Colonic mucosa (tissue), 4 donors: Measurements from ENCODE around the gene PAFAH1B2. TPM values are rescaled to one million over a fixed set of nuclear protein-coding genes. Genes with fewer than 3 reads are reported as not detected.
"Not testable (repeated sequence)": the region's sequence is repeated elsewhere in the genome, so short reads cannot be mapped to it uniquely, and the experiment has no call there.

Experiments
- DNase-seq: peaks from one replicate; pipeline ENCODE4 v3.0.0-alpha.2; 2020
- H3K27ac ChIP-seq: fragments of 200-600 bp; one replicate; pipeline ENCODE4 v1.8.0; 2021
- H3K27me3 ChIP-seq: fragments of 200-600 bp; one replicate; pipeline ENCODE4 v1.8.0; 2021
- H3K36me3 ChIP-seq: fragments of 200-600 bp; one replicate; pipeline ENCODE4 v1.8.0; 2021
- H3K4me1 ChIP-seq: fragments of 200-600 bp; one replicate; pipeline ENCODE4 v1.8.0; 2021; ENCODE audit warnings: mild to moderate bottlenecking
- H3K4me3 ChIP-seq: fragments of 200-600 bp; one replicate; pipeline ENCODE4 v1.8.0; 2021
- H3K9ac ChIP-seq, 2 donors: one replicate each; pipeline ENCODE4 v1.7.0; 2013; ENCODE audit warnings: control low read depth in 2 of 2, low read depth in 2 of 2, low read length in 2 of 2
- H3K9me3 ChIP-seq: fragments of 200-600 bp; one replicate; pipeline ENCODE4 v1.8.0; 2021
- intact Hi-C: fragments of 100-400 bp; cut with DNase I; formaldehyde crosslinking; loops from one replicate; pipeline ENCODE4 v1.14.1; 2022
- total RNA-seq, 2 donors: library from RNA; stranded (reverse); fragmentation: NEBNext Ultra II Directional in 1 of 2; extraction: Animal tissue kit (Norgen Biotek cat#: 25700) in 1 of 2; gene quantifications; one replicate each; pipeline ENCODE4 v1.2.1, GENCODE V29; 2021
- TF ChIP-seq, protein P1 (sequence below): fragments of 200-600 bp; IDR thresholded peaks from one replicate; pipeline ENCODE4 v1.8.0; 2022; ENCODE audit warnings: antibody characterized with exemption, mild to moderate bottlenecking
- donor health status: healthy.
- donor health status: DM: no; HTN: no; CAD: no.
- donor health status: DM: no; HTN: no; CAD: no.

The PAFAH1B2 gene
- total RNA-seq, 2 donors from 2014 or later: 76.4 to 80.5 TPM

DNA sequence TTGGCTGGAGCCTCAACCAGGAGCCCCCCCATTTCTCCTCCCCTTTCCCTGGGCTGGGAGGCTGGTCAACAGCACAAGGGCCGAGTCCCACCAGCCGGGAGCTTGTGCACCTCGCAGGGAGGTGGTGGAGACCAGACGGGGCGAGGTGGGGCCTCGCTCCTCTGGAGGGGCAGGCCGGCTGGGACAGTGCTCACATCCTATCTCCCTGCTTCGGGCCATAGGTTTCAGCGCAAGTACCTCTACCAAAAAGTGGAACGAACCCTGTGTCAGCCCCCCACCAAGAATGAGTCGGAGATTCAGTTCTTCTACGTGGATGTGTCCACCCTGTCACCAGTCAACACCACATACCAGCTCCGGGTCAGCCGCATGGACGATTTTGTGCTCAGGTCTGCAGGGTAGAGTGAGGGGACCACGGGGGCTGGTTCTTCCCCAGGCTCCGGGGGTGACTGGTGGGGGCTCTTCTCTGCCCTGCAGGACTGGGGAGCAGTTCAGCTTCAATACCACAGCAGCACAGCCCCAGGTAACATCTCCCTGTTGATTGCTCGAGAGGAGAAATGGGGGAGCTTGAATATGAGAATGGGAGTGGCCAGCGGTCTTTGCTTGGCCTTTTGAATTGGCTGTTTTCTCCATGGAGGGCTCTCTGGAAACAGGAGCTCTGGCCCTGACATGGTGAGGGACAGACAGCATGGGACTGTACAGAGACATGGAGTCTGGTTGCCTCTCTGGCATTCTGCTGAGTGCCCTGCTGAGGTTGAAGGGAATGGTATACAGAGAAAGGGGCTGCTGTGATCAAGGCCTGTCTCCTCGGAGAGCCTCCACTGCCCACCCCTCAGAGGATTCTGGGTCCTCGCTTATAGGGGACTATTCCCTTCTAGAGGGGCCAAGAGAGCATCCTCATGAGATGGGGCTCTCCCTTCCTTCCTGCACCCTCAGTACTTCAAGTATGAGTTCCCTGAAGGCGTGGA, 37.8 kb downstream of the PAFAH1B2 start:
- H3K27ac ChIP-seq: no peak overlapping the region
- H3K4me1 ChIP-seq: no peaks in the 10 kb centered on the region
- DNase-seq: peak; percentile 22
- no peaks in the 10 kb centered on the region for H3K27me3 ChIP-seq
- TF ChIP-seq, protein P1, sequence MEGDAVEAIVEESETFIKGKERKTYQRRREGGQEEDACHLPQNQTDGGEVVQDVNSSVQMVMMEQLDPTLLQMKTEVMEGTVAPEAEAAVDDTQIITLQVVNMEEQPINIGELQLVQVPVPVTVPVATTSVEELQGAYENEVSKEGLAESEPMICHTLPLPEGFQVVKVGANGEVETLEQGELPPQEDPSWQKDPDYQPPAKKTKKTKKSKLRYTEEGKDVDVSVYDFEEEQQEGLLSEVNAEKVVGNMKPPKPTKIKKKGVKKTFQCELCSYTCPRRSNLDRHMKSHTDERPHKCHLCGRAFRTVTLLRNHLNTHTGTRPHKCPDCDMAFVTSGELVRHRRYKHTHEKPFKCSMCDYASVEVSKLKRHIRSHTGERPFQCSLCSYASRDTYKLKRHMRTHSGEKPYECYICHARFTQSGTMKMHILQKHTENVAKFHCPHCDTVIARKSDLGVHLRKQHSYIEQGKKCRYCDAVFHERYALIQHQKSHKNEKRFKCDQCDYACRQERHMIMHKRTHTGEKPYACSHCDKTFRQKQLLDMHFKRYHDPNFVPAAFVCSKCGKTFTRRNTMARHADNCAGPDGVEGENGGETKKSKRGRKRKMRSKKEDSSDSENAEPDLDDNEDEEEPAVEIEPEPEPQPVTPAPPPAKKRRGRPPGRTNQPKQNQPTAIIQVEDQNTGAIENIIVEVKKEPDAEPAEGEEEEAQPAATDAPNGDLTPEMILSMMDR: no peak
- no peak overlapping the region for H3K4me3 ChIP-seq
- no peaks in the 10 kb centered on the region for H3K36me3 ChIP-seq
- no peaks in the 10 kb centered on the region for H3K9me3 ChIP-seq
- H3K9ac ChIP-seq: no peak overlapping the region
- intact Hi-C loops: loop anchor here (2.0 kb wide), 1 partner anchor 49 kb away; no protein-coding TSS in a partner anchor

DNA sequence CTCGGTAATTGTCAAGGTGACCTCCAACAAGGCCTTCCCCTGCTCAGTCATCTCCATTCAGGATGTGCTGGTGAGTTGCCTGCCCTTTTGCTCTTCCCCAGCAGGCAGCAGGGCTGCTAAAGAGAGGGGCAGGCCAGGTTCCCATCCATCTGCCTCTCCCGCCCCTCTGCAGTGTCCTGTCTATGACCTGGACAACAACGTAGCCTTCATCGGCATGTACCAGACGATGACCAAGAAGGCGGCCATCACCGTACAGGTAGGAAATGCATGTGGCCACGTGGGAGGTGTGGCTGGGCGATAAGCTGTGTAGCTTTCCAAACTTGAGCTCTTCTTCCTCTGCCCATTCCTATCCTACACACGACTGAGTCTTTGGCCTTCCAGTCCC, 38.5 kb downstream of the PAFAH1B2 start:
- H3K36me3 ChIP-seq: no peaks in the 10 kb centered on the region
- no peaks in the 10 kb centered on the region for H3K4me1 ChIP-seq
- no peak overlapping the region for H3K9ac ChIP-seq
- H3K27ac ChIP-seq: no peak overlapping the region
- no peaks in the 10 kb centered on the region for H3K27me3 ChIP-seq
- TF ChIP-seq, protein P1: no peak
- no peak for DNase-seq
- intact Hi-C loops: no loop called here
- H3K9me3 ChIP-seq: no peaks in the 10 kb centered on the region
- H3K4me3 ChIP-seq: no peak overlapping the region

DNA sequence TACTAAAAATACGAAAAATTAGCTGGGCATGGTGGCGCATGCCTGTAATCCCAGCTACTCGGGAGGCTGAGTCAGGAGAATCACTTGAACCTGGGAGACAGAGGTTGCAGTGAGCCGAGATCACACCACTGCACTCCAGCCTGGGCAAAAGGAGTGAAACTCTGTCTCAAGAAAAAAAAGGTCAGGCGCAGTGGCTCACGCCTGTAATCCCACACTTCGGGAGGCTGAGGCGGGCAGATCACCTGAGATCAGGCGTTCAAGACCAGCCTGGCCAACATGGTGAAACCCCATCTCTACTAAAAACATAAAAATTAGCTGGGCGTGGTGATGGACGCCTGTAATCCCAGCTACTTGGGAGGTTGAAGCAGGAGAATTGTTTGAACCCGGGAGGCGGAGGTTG, 39.1 kb downstream of the PAFAH1B2 start:
- H3K9me3 ChIP-seq, H3K27me3 ChIP-seq, H3K36me3 ChIP-seq, DNase-seq, H3K27ac ChIP-seq, H3K4me1 ChIP-seq, H3K4me3 ChIP-seq, H3K9ac ChIP-seq, intact Hi-C loops: not testable (repeated sequence)

DNA sequence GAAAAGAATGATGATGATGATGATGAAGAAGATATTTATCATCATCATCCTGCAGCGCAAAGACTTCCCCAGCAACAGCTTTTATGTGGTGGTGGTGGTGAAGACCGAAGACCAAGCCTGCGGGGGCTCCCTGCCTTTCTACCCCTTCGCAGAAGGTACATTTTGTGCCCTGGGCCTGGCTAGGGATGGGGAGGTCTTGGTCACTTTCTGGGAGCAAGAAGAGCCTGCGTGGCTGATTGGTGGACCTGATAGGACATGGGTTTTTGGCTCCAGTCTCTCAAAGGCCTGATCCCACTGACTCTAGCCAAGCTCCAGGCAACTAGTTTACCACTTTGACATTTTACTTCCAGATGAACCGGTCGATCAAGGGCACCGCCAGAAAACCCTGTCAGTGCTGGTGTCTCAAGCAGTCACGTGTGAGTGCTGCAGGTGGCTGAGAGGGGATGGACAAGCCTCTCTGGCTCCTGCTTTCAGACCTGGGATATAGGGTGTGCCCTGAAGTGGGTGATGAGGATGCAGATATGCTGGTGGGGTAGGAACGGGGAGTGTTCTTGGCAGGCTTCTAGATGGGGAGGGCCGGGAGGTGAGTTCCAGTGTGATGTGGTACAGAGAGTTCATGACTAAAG, 39.8 kb downstream of the PAFAH1B2 start:
- TF ChIP-seq, protein P1: no peak
- Histone ChIP-seq H3K36me3 (no peaks in the 10 kb centered on the region), H3K9me3 (no peaks in the 10 kb centered on the region), H3K27me3 (no peaks in the 10 kb centered on the region), H3K4me3 (no peak overlapping the region), H3K4me1 (no peaks in the 10 kb centered on the region), H3K27ac (no peak overlapping the region), H3K9ac (no peak overlapping the region)
- intact Hi-C loops: no loop called here
- peak; percentile 65 for DNase-seq

DNA sequence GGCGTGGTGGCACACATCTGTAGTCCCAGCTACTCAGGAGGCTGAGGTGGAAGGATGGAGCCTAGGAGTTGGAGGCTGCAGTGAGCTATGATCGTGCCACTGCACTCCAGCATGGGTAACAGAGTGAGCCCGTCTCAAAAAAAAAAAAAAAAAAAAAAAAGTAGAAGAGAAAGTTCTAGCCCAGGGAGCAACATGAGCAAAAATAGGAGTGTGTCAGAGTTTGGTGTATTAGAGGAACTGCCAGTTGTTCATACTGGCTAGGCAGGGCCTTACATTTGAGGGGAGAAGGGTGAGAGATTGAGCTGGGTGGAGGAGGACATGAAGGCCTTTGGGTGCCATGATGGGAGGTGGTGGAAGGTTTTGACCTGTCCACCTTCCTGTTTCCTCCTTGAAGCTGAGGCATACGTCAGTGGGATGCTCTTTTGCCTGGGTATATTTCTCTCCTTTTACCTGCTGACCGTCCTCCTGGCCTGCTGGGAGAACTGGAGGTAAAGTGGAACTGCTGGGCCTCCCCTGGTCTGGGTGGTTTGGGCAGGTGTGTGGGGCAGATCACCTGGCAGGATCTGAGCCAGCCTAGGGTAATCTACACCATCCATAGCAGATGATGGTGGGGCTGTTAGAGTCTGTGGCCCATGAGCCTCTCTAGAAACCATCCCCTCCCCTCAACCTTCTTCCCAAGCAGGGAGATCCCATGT, 41.8 kb downstream of the PAFAH1B2 start:
- no peak for DNase-seq
- TF ChIP-seq, protein P1: no peak
- no peaks in the 10 kb centered on the region for H3K4me1 ChIP-seq
- H3K36me3 ChIP-seq: no peaks in the 10 kb centered on the region
- no peaks in the 10 kb centered on the region for H3K27me3 ChIP-seq
- H3K9ac ChIP-seq: peak overlapping the region in 1 of 2 donors; percentile 9
- H3K4me3 ChIP-seq: no peak overlapping the region
- intact Hi-C loops: no loop called here
- H3K27ac ChIP-seq: peak overlapping the region; percentile 53
- no peaks in the 10 kb centered on the region for H3K9me3 ChIP-seq
